ENCODE results near the gene NSUN7. TPM values are rescaled to one million over a fixed set of nuclear protein-coding genes. Genes with fewer than 3 reads are reported as not detected.

NSUN7 gene
- total RNA-seq, 3 donors from 2014 or later (not counting 1 experiment from before 2014, with no cell fraction given), result 0.14 to 0.23 TPM; not detected in 1

GRCh38 chr4:40747207-40747835 is 2.4 kb upstream of the NSUN7 start:
- H3K36me3 ChIP-seq (ENCODE audit: control insufficient read depth, insufficient read depth, low read length), result no peaks in the 10 kb centered on the region
- DNase-seq, result no peak
- no peaks in the 10 kb centered on the region for H3K9me3 Mint-ChIP-seq
- H3K27ac ChIP-seq (ENCODE audit: low read length), result no peak overlapping the region
- no peak overlapping the region for H3K4me3 ChIP-seq (ENCODE audit: low read length)
- H3K36me3 Mint-ChIP-seq, result no peaks in the 10 kb centered on the region
- peaks cover 12% of the 10 kb centered on the region for H3K4me1 ChIP-seq (ENCODE audit: control insufficient read depth, insufficient read depth, low read length)
- intact Hi-C loops (cut with micrococcal nuclease), result no loop called here
- H3K9me3 ChIP-seq (ENCODE audit: control insufficient read depth, insufficient read depth, low read length), result no peaks in the 10 kb centered on the region
- no CpG with 5 or more reads among the region's 2 CpGs for WGBS (ENCODE audit: insufficient coverage)
- H3K27me3 Mint-ChIP-seq (ENCODE audit: low read depth in 2 of 2), result peaks cover 25 to 28% of the 10 kb centered on the region in 2 donors
- H3K4me1 Mint-ChIP-seq, result no peaks in the 10 kb centered on the region
- H3K27ac Mint-ChIP-seq, result no peak overlapping the region
- no peak overlapping the region for H3K4me3 Mint-ChIP-seq
- H3K27me3 ChIP-seq (ENCODE audit: control insufficient read depth, insufficient read depth, low read length), result peaks cover 11% of the 10 kb centered on the region
- ATAC-seq, result no peak
- TF ChIP-seq, protein P1, sequence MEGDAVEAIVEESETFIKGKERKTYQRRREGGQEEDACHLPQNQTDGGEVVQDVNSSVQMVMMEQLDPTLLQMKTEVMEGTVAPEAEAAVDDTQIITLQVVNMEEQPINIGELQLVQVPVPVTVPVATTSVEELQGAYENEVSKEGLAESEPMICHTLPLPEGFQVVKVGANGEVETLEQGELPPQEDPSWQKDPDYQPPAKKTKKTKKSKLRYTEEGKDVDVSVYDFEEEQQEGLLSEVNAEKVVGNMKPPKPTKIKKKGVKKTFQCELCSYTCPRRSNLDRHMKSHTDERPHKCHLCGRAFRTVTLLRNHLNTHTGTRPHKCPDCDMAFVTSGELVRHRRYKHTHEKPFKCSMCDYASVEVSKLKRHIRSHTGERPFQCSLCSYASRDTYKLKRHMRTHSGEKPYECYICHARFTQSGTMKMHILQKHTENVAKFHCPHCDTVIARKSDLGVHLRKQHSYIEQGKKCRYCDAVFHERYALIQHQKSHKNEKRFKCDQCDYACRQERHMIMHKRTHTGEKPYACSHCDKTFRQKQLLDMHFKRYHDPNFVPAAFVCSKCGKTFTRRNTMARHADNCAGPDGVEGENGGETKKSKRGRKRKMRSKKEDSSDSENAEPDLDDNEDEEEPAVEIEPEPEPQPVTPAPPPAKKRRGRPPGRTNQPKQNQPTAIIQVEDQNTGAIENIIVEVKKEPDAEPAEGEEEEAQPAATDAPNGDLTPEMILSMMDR (IDR thresholded peaks at IDR 0.05), result no peak

DNA sequence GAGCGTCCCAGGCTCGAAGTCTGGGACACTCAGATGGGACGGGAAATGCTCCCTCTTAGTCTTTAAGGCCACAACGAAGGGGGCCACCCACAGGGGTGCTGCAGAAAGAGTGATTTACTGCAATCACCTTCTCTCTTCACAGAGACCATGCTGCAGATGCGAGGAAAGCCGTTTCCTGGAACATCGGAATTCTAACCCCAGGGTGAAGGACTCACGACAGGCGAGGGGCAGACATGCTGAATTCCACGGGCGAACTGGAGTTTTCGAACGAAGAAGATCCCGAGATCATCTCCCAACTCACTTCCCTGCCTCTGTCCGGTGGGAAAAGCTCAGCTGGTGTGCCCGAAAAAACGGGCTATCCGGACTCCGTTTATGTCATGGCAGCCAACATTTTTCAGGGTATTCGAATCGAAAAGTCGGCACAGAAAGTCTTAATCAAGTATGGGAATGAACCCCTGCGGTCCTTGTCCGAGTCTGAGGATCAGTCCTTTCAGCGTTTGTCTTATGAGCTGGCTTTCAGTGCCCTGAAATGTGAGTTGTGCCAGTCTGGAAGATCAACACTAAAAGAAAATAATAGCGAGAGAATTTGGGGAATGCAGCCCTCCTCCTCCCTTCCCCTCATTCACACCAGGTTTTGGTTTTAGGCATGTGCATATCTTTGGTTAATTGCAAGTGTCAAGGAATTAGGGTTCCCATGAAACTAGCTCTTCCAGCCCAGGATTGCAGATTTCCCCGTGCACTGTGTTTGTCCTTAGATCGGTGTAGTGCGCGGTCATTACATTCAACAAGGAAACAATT is 905 bp downstream of the NSUN7 start:
- Histone ChIP-seq H3K27me3 (ENCODE audit: control insufficient read depth, insufficient read depth, low read length) (peaks cover 11% of the 10 kb centered on the region), H3K4me3 (ENCODE audit: low read length) (peak overlapping the region; percentile 23), H3K9me3 (ENCODE audit: control insufficient read depth, insufficient read depth, low read length) (no peaks in the 10 kb centered on the region), H3K4me1 (ENCODE audit: control insufficient read depth, insufficient read depth, low read length) (peaks cover 12% of the 10 kb centered on the region), H3K27ac (ENCODE audit: low read length) (no peak overlapping the region), H3K36me3 (ENCODE audit: control insufficient read depth, insufficient read depth, low read length) (no peaks in the 10 kb centered on the region)
- 32% methylated on average over 29 of the region's 30 CpGs for WGBS (ENCODE audit: insufficient coverage)
- H3K27ac Mint-ChIP-seq, result no peak overlapping the region
- H3K9me3 Mint-ChIP-seq, result no peaks in the 10 kb centered on the region
- H3K27me3 Mint-ChIP-seq (ENCODE audit: low read depth in 2 of 2), result peaks cover 28 to 32% of the 10 kb centered on the region in 2 donors
- ATAC-seq, result peak in 1 of 3 donors; percentile 8
- H3K4me1 Mint-ChIP-seq, result no peaks in the 10 kb centered on the region
- H3K36me3 Mint-ChIP-seq, result no peaks in the 10 kb centered on the region
- peak overlapping the region; percentile 59 for H3K4me3 Mint-ChIP-seq
- TF ChIP-seq, protein P1 (IDR thresholded peaks at IDR 0.05), result no peak
- intact Hi-C loops (cut with micrococcal nuclease), result no loop called here
- DNase-seq, result peak in 1 of 2 donors; percentile 11

- TF ChIP-seq, protein P1 (IDR thresholded peaks at IDR 0.05), result no peak
- Mint-ChIP-seq H3K27ac (no peak overlapping the region), H3K36me3 (no peaks in the 10 kb centered on the region), H3K27me3 (ENCODE audit: low read depth in 2 of 2) (peaks cover 15 to 22% of the 10 kb centered on the region in 2 donors), H3K9me3 (no peaks in the 10 kb centered on the region), H3K4me1 (no peaks in the 10 kb centered on the region), H3K4me3 (no peak overlapping the region)
- intact Hi-C loops (cut with micrococcal nuclease), result no loop called here
- no peaks in the 10 kb centered on the region for H3K36me3 ChIP-seq (ENCODE audit: control insufficient read depth, insufficient read depth, low read length)
- H3K27me3 ChIP-seq (ENCODE audit: control insufficient read depth, insufficient read depth, low read length), result peaks cover 1% of the 10 kb centered on the region
- H3K9me3 ChIP-seq (ENCODE audit: control insufficient read depth, insufficient read depth, low read length), result no peaks in the 10 kb centered on the region
- WGBS (ENCODE audit: insufficient coverage), result 98% methylated on average over 2 of the region's 4 CpGs
- H3K27ac ChIP-seq (ENCODE audit: low read length), result no peak overlapping the region
- DNase-seq (no peak), ATAC-seq (no peak)
- peaks cover 2% of the 10 kb centered on the region for H3K4me1 ChIP-seq (ENCODE audit: control insufficient read depth, insufficient read depth, low read length)
- no peak overlapping the region for H3K4me3 ChIP-seq (ENCODE audit: low read length)
Measured at GRCh38 chr4:40755616-40756015, 5.9 kb downstream of the NSUN7 start.
